Liver (tissue), 9 donors: Measurements from ENCODE around the gene HIPK1. TPM values are rescaled to one million over a fixed set of nuclear protein-coding genes. Genes with fewer than 3 reads are reported as not detected.

Experiments used
- DNase-seq: peaks from one replicate; pipeline ENCODE4 v3.0.0-alpha.2; 2017; ENCODE audit warnings: low spot score
- H3K27ac ChIP-seq, 2 donors: one replicate each; pipeline ENCODE4 v1.7.0; 2013; ENCODE audit warnings: inconsistent platforms in 2 of 2, low read length in 2 of 2, control low read depth in 1 of 2, low read depth in 1 of 2, mild to moderate bottlenecking in 1 of 2
- H3K27me3 ChIP-seq, 4 donors: one replicate each; pipeline versions ENCODE4 v1.6.1 to v1.7.0; 2013; ENCODE audit warnings: low read length in 3 of 4, inconsistent platforms in 1 of 4, mild to moderate bottlenecking in 1 of 4, moderate library complexity in 1 of 4; ENCODE audit not compliant: control insufficient read depth in 4 of 4, insufficient read depth in 4 of 4
- H3K36me3 ChIP-seq, 4 donors: one replicate each; pipeline versions ENCODE4 v1.6.1 to v1.7.0; 2013; ENCODE audit warnings: low read length in 3 of 4, mild to moderate bottlenecking in 3 of 4, low read depth in 1 of 4, moderate library complexity in 1 of 4; ENCODE audit not compliant: control insufficient read depth in 4 of 4, insufficient read depth in 3 of 4
- H3K4me1 ChIP-seq, 4 donors: one replicate each; pipeline versions ENCODE4 v1.6.1 to v1.7.0; 2013; ENCODE audit warnings: low read length in 3 of 4, mild to moderate bottlenecking in 3 of 4, moderate library complexity in 1 of 4; ENCODE audit not compliant: control insufficient read depth in 4 of 4, insufficient read depth in 4 of 4
- H3K4me3 ChIP-seq, 3 donors: one replicate each; pipeline versions ENCODE4 v1.6.1 to v1.7.0; 2013; ENCODE audit warnings: low read length in 3 of 3, control low read depth in 1 of 3, low read depth in 1 of 3, mild to moderate bottlenecking in 1 of 3
- H3K9ac ChIP-seq, 2 donors: one replicate each; pipeline ENCODE4 v1.7.0; 2013; ENCODE audit warnings: low read length in 2 of 2, mild to moderate bottlenecking in 2 of 2, moderate library complexity in 2 of 2, control low read depth in 1 of 2, low read depth in 1 of 2
- H3K9me3 ChIP-seq, 4 donors: one replicate each; pipeline versions ENCODE4 v1.6.1 to v1.7.0; 2013; ENCODE audit warnings: low read length in 3 of 4; ENCODE audit not compliant: control insufficient read depth in 4 of 4
- ATF3 ChIP-seq: IDR thresholded peaks from 2 replicates; pipeline ENCODE4 v1.6.1; 2016; ENCODE audit warnings: antibody characterized with exemption
- CTCF ChIP-seq: fragments of 150-350 bp; IDR thresholded peaks from 2 replicates; pipeline ENCODE4 v1.5.1; 2017; ENCODE audit warnings: improper control_type of control experiment, low read depth, low read length; ENCODE audit not compliant: missing input control
- EGR1 ChIP-seq, 2 donors: IDR thresholded peaks; 2 replicates each; pipeline ENCODE4 v1.6.1; 2016 to 2018; ENCODE audit warnings: antibody characterized with exemption in 2 of 2, low read depth in 2 of 2
- FOXA1 ChIP-seq: IDR thresholded peaks from 2 replicates; pipeline ENCODE4 v1.6.1; 2016; ENCODE audit warnings: antibody characterized with exemption
- GABPA ChIP-seq, 2 donors: IDR thresholded peaks in 1 of 2; conservative IDR thresholded peaks in 1 of 2; 2 replicates each; pipeline ENCODE4 v1.6.1; 2016; ENCODE audit warnings: antibody characterized with exemption in 2 of 2, mild to moderate bottlenecking in 1 of 2, moderate library complexity in 1 of 2
- HNF4A ChIP-seq, 2 donors: conservative IDR thresholded peaks; 2 replicates each; pipeline ENCODE4 v1.6.1; 2016; ENCODE audit warnings: antibody characterized with exemption in 2 of 2, mild to moderate bottlenecking in 2 of 2
- HNF4G ChIP-seq: IDR thresholded peaks from 2 replicates; pipeline ENCODE4 v1.6.1; 2016; ENCODE audit warnings: antibody characterized with exemption
- JUND ChIP-seq, 2 donors: IDR thresholded peaks; 2 replicates each; pipeline ENCODE4 v1.6.1; 2016; ENCODE audit warnings: antibody characterized with exemption in 2 of 2
- MAX ChIP-seq: IDR thresholded peaks from 2 replicates; pipeline ENCODE4 v1.6.1; 2016; ENCODE audit warnings: antibody characterized with exemption
- NR2F2 ChIP-seq: IDR thresholded peaks from 2 replicates; pipeline ENCODE4 v1.6.1; 2016; ENCODE audit warnings: antibody characterized with exemption
- RAD21 ChIP-seq, 2 donors: IDR thresholded peaks; 2 replicates each; pipeline ENCODE4 v1.6.1; 2016; ENCODE audit warnings: antibody characterized with exemption in 2 of 2, mild to moderate bottlenecking in 2 of 2
- REST ChIP-seq: IDR thresholded peaks from 2 replicates; pipeline ENCODE4 v1.6.1; 2016; ENCODE audit warnings: antibody characterized with exemption, mild to moderate bottlenecking
- RXRA ChIP-seq, 2 donors: IDR thresholded peaks; 2 replicates each; pipeline ENCODE4 v1.6.1; 2017 to 2018; ENCODE audit warnings: antibody characterized with exemption in 2 of 2, mild to moderate bottlenecking in 1 of 2
- SP1 ChIP-seq: IDR thresholded peaks from 2 replicates; pipeline ENCODE4 v1.6.1; 2018; ENCODE audit warnings: antibody characterized with exemption, mild to moderate bottlenecking
- TAF1 ChIP-seq: conservative IDR thresholded peaks from 2 replicates; pipeline ENCODE4 v1.6.1; 2016; ENCODE audit warnings: antibody characterized with exemption, mild to moderate bottlenecking
- YY1 ChIP-seq: IDR thresholded peaks from 2 replicates; pipeline ENCODE4 v1.6.1; 2016; ENCODE audit warnings: antibody characterized with exemption, mild to moderate bottlenecking
- ZBTB33 ChIP-seq: IDR thresholded peaks from 2 replicates; pipeline ENCODE4 v1.6.1; 2016; ENCODE audit warnings: antibody characterized with exemption
- WGBS: extraction: QIAGEN DNeasy Blood & Tissue Kit; methylation state at CpG from one replicate; pipeline ENCODE4 v1.1.7; 2013; 5-methylcytosine and 5-hydroxymethylcytosine counted together
- polyA plus RNA-seq, 2 donors: library from polyadenylated mRNA; stranded (reverse) in 1 of 2; unstranded in 1 of 2; fragments of 200-250 nt in 1 of 2; fragments of >200 nt in 1 of 2; fragmentation: Nextera tagmentation in 1 of 2; extraction: Ambion mirVana in 1 of 2; gene quantifications; one replicate each; pipeline versions ENCODE4 v1.2.1 to v1.2.3, GENCODE V29; 2013 to 2015
- total RNA-seq, 2 donors: library from RNA; depleted of rRNA; stranded (reverse); fragments of >200 nt; gene quantifications; one replicate each; pipeline ENCODE4 v1.2.3, GENCODE V29; 2014
- donor health status: healthy.
- donor health status: healthy.
- donor health status: healthy.
- donor health status: healthy.
- donor health status: healthy.

The HIPK1 gene
- total and polyA plus RNA-seq, 4 donors: 8.7 to 50.2 (median 15.1) TPM

- H3K4me3 ChIP-seq: no peak overlapping the region
- H3K27me3 ChIP-seq: no peaks in the 10 kb centered on the region
- DNase-seq: no peak
- H3K36me3 ChIP-seq: peaks cover 3 to 36% (median 28%) of the 10 kb centered on the region in 4 donors
- TF ChIP-seq HNF4G (no peak), REST (no peak), MAX (no peak), FOXA1 (no peak), TAF1 (no peak), GABPA (IDR thresholded peaks at IDR 0.05 in 1 of 2, conservative IDR thresholded peaks at IDR 0.05 in 1 of 2) (no peak), ATF3 (no peak), HNF4A (conservative IDR thresholded peaks at IDR 0.05) (no peak), YY1 (no peak), RXRA (IDR thresholded peaks at IDR 0.05) (no peak), JUND (IDR thresholded peaks at IDR 0.05) (no peak), SP1 (no peak), ZBTB33 (no peak)
- 89% methylated on average over 4 of the region's 4 CpGs for WGBS
- H3K27ac ChIP-seq: no peak overlapping the region
- no peak overlapping the region for H3K9ac ChIP-seq
- peaks cover 0 to 10% (median 3%) of the 10 kb centered on the region in 4 donors for H3K4me1 ChIP-seq
- H3K9me3 ChIP-seq: no peaks in the 10 kb centered on the region
Measured at GRCh38 chr1:113975211-113975895, 46.2 kb downstream of the HIPK1 start.

- Histone ChIP-seq H3K4me1 (peaks cover 0 to 10% (median 3%) of the 10 kb centered on the region in 4 donors), H3K27ac (no peak overlapping the region), H3K4me3 (no peak overlapping the region), H3K36me3 (peaks cover 3 to 23% (median 17%) of the 10 kb centered on the region in 4 donors), H3K27me3 (no peaks in the 10 kb centered on the region), H3K9ac (no peak overlapping the region), H3K9me3 (no peaks in the 10 kb centered on the region)
- 72% methylated on average over 4 of the region's 4 CpGs for WGBS
- DNase-seq: no peak
- TF ChIP-seq MAX (no peak), JUND (IDR thresholded peaks at IDR 0.05) (no peak), TAF1 (no peak), ATF3 (no peak), GABPA (IDR thresholded peaks at IDR 0.05 in 1 of 2, conservative IDR thresholded peaks at IDR 0.05 in 1 of 2) (no peak), NR2F2 (peak; percentile 86), EGR1 (IDR thresholded peaks at IDR 0.05; ENCODE audit: low read depth in 2 of 2) (no peak), HNF4G (no peak), SP1 (no peak), RAD21 (IDR thresholded peaks at IDR 0.05) (peak; percentile 16 to 60), HNF4A (conservative IDR thresholded peaks at IDR 0.05) (no peak), REST (no peak), YY1 (no peak), CTCF (peak; percentile 24), FOXA1 (no peak), RXRA (IDR thresholded peaks at IDR 0.05) (no peak)
Measured at GRCh38 chr1:113976609-113977278, 47.6 kb downstream of the HIPK1 start.
